ENCODE results near the gene AIG1.

AIG1 gene

GRCh38 chr6:143192766-143193165 lies 132.1 kb downstream of the AIG1 start:
- no peak for DNase-seq (ENCODE audit: extremely low read depth, insufficient read length)
- no peak overlapping the region for H3K4me3 ChIP-seq (replicated peaks; ENCODE audit: low read depth, low read length)
- no peaks in the 10 kb centered on the region; the same call in 1 of the 2 replicates for H3K36me3 ChIP-seq (ENCODE audit: control insufficient read depth, insufficient read depth, low read length)
- TF ChIP-seq CTCF (IDR thresholded peaks at IDR 0.05; ENCODE audit: insufficient read depth, low read length, poor library complexity, severe bottlenecking) = no peak
- no peaks in the 10 kb centered on the region for H3K27me3 ChIP-seq (replicated peaks; ENCODE audit: control insufficient read depth, insufficient read depth, low read length)

GRCh38 chr6:143193571-143194094 lies 132.9 kb downstream of the AIG1 start:
- H3K27me3 ChIP-seq (replicated peaks; ENCODE audit: control insufficient read depth, insufficient read depth, low read length) = no peaks in the 10 kb centered on the region
- no peak overlapping the region for H3K4me3 ChIP-seq (replicated peaks; ENCODE audit: low read depth, low read length)
- TF ChIP-seq CTCF (IDR thresholded peaks at IDR 0.05; ENCODE audit: insufficient read depth, low read length, poor library complexity, severe bottlenecking) = no peak
- no peak for DNase-seq (ENCODE audit: extremely low read depth, insufficient read length)
- H3K36me3 ChIP-seq (ENCODE audit: control insufficient read depth, insufficient read depth, low read length) = no peaks in the 10 kb centered on the region

- H3K36me3 ChIP-seq (ENCODE audit: control insufficient read depth, insufficient read depth, low read length) = no peaks in the 10 kb centered on the region
- no peaks in the 10 kb centered on the region for H3K27me3 ChIP-seq (replicated peaks; ENCODE audit: control insufficient read depth, insufficient read depth, low read length)
- no peak for TF ChIP-seq CTCF (IDR thresholded peaks at IDR 0.05; ENCODE audit: insufficient read depth, low read length, poor library complexity, severe bottlenecking)
- no peak overlapping the region for H3K4me3 ChIP-seq (replicated peaks; ENCODE audit: low read depth, low read length)
- DNase-seq (ENCODE audit: extremely low read depth, insufficient read length) = no peak
Measured at GRCh38 chr6:143194095-143194589, 133.5 kb downstream of the AIG1 start.

GRCh38 chr6:143195349-143195845 lies 134.7 kb downstream of the AIG1 start:
- H3K36me3 ChIP-seq (ENCODE audit: control insufficient read depth, insufficient read depth, low read length) = no peaks in the 10 kb centered on the region
- DNase-seq (ENCODE audit: extremely low read depth, insufficient read length) = no peak
- no peaks in the 10 kb centered on the region for H3K27me3 ChIP-seq (replicated peaks; ENCODE audit: control insufficient read depth, insufficient read depth, low read length)
- TF ChIP-seq CTCF (IDR thresholded peaks at IDR 0.05; ENCODE audit: insufficient read depth, low read length, poor library complexity, severe bottlenecking) = no peak
- H3K4me3 ChIP-seq (replicated peaks; ENCODE audit: low read depth, low read length) = no peak overlapping the region

GRCh38 chr6:143196525-143197225 lies 136.0 kb downstream of the AIG1 start:
- no peaks in the 10 kb centered on the region for H3K27me3 ChIP-seq (replicated peaks; ENCODE audit: control insufficient read depth, insufficient read depth, low read length)
- no peak overlapping the region for H3K4me3 ChIP-seq (replicated peaks; ENCODE audit: low read depth, low read length)
- no peak for DNase-seq (ENCODE audit: extremely low read depth, insufficient read length)
- no peak for TF ChIP-seq CTCF (IDR thresholded peaks at IDR 0.05; ENCODE audit: insufficient read depth, low read length, poor library complexity, severe bottlenecking)
- H3K36me3 ChIP-seq (ENCODE audit: control insufficient read depth, insufficient read depth, low read length) = no peaks in the 10 kb centered on the region
